ENCODE measurements around the gene FOXO3.
"Not testable (repeated sequence)": the region's sequence is repeated elsewhere in the genome, so short reads cannot be mapped to it uniquely, and the experiment has no call there.

The FOXO3 gene

GRCh38 chr6:108560463-108561308 is at the start of gene FOXO3:
TSS of gene FOXO3 (plus strand) at chr6:108560917. CDS start at chr6:108561209, 292 bp downstream.
- peak; percentile 67 for DNase-seq (ENCODE audit: low read depth)

GRCh38 chr6:108518714-108519576 is 41.8 kb upstream of the FOXO3 start:
- peak; percentile 16 for DNase-seq (ENCODE audit: low read depth)

- DNase-seq (ENCODE audit: low read depth): no peak
Measured at GRCh38 chr6:108521616-108522107, 39.1 kb upstream of the FOXO3 start.

GRCh38 chr6:108523697-108524096 is 37.0 kb upstream of the FOXO3 start:
- DNase-seq (ENCODE audit: low read depth): no peak

GRCh38 chr6:108524528-108525248 is 36.0 kb upstream of the FOXO3 start:
- DNase-seq (ENCODE audit: low read depth): no peak

GRCh38 chr6:108526739-108527174 is 34.0 kb upstream of the FOXO3 start:
- peak; percentile 25 for DNase-seq (ENCODE audit: low read depth)

- no peak for DNase-seq (ENCODE audit: low read depth)
Measured at GRCh38 chr6:108528878-108529277, 31.8 kb upstream of the FOXO3 start.

- no peak for DNase-seq (ENCODE audit: low read depth)
Measured at GRCh38 chr6:108531332-108531731, 29.4 kb upstream of the FOXO3 start.

- DNase-seq (ENCODE audit: low read depth): no peak
Measured at GRCh38 chr6:108535114-108535742, 25.5 kb upstream of the FOXO3 start.

- not testable (repeated sequence) for DNase-seq (ENCODE audit: low read depth)
Measured at GRCh38 chr6:108535920-108536535, 24.7 kb upstream of the FOXO3 start.

- peak; percentile 51 for DNase-seq (ENCODE audit: low read depth)
Measured at GRCh38 chr6:108541843-108542759, 18.6 kb upstream of the FOXO3 start.

- DNase-seq (ENCODE audit: low read depth): no peak
Measured at GRCh38 chr6:108543175-108543940, 17.4 kb upstream of the FOXO3 start.

GRCh38 chr6:108544606-108545005 is 16.1 kb upstream of the FOXO3 start:
- no peak for DNase-seq (ENCODE audit: low read depth)

GRCh38 chr6:108546079-108547049 is 14.4 kb upstream of the FOXO3 start:
- DNase-seq (ENCODE audit: low read depth): no peak

- DNase-seq (ENCODE audit: low read depth): no peak
Measured at GRCh38 chr6:108549241-108549640, 11.5 kb upstream of the FOXO3 start.

- DNase-seq (ENCODE audit: low read depth): no peak
Measured at GRCh38 chr6:108549741-108550140, 11.0 kb upstream of the FOXO3 start.

- DNase-seq (ENCODE audit: low read depth): no peak
Measured at GRCh38 chr6:108550256-108550655, 10.5 kb upstream of the FOXO3 start.
